Measurements from ENCODE around the gene ACOT9.
"Not testable (repeated sequence)": the region's sequence is repeated elsewhere in the genome, so short reads cannot be mapped to it uniquely, and the experiment has no call there.

Gene ACOT9

GRCh38 chrX:23676486-23676885, 66.6 kb downstream of the ACOT9 start:
- FAIRE-seq: not testable (repeated sequence)

- no peak for FAIRE-seq
Observed at GRCh38 chrX:23673108-23673507, 70.0 kb downstream of the ACOT9 start.

GRCh38 chrX:23670528-23670927, 72.5 kb downstream of the ACOT9 start:
- FAIRE-seq: no peak

GRCh38 chrX:23668335-23668734, 74.7 kb downstream of the ACOT9 start:
- FAIRE-seq: no peak

GRCh38 chrX:23667239-23668177, 75.6 kb downstream of the ACOT9 start, which contains the start of gene PRDX4:
Gene PRDX4, plus strand, starts transcription at chrX:23667493. Its CDS starts 78 bp downstream, at chrX:23667571.
- FAIRE-seq: no peak

- no peak for FAIRE-seq
Observed at GRCh38 chrX:23666282-23666681, 76.8 kb downstream of the ACOT9 start.

- no peak for FAIRE-seq
Observed at GRCh38 chrX:23664496-23664895, 78.6 kb downstream of the ACOT9 start.

GRCh38 chrX:23662853-23663252, 80.2 kb downstream of the ACOT9 start:
- no peak for FAIRE-seq

GRCh38 chrX:23662187-23662586, 80.9 kb downstream of the ACOT9 start:
- FAIRE-seq: no peak

GRCh38 chrX:23661671-23662070, 81.4 kb downstream of the ACOT9 start:
- no peak for FAIRE-seq

GRCh38 chrX:23660766-23661132, 82.3 kb downstream of the ACOT9 start:
- no peak for FAIRE-seq

- FAIRE-seq: not testable (repeated sequence)
Observed at GRCh38 chrX:23660083-23660765, 82.9 kb downstream of the ACOT9 start.

GRCh38 chrX:23659339-23659738, 83.7 kb downstream of the ACOT9 start:
- FAIRE-seq: no peak

- no peak for FAIRE-seq
Observed at GRCh38 chrX:23656684-23657083, 86.4 kb downstream of the ACOT9 start.

GRCh38 chrX:23656091-23656490, 87.0 kb downstream of the ACOT9 start:
- no peak for FAIRE-seq

Measured in endometrium (tissue), 2 donors.